H9 (cell line): ENCODE data around the gene PLSCR4. TPM values are rescaled to one million over a fixed set of nuclear protein-coding genes. Genes with fewer than 3 reads are reported as not detected.

ENCODE experiments used
- DNase-seq: peaks from one replicate; pipeline ENCODE4 v3.0.0-alpha.2; 2017
- H2AFZ ChIP-seq: one replicate; pipeline ENCODE4 v1.6.1; 2013; ENCODE audit warnings: mild to moderate bottlenecking, low read length, control low read depth, moderate library complexity
- H2AK5ac ChIP-seq: 2 replicates; pipeline ENCODE4 v1.6.1; 2013; ENCODE audit warnings: low read length, control low read depth, mixed read lengths; ENCODE audit not compliant: insufficient read length
- H2BK120ac ChIP-seq: one replicate; pipeline ENCODE4 v1.6.1; 2013; ENCODE audit warnings: low read depth, mild to moderate bottlenecking, low read length, control low read depth, inconsistent platforms; ENCODE audit not compliant: poor library complexity, severe bottlenecking
- H2BK12ac ChIP-seq: 2 replicates; pipeline ENCODE4 v1.6.1; 2013; ENCODE audit warnings: low read length, control low read depth, mixed read lengths, low read depth; ENCODE audit not compliant: insufficient read length
- H2BK15ac ChIP-seq: 2 replicates; pipeline ENCODE4 v1.6.1; 2013; ENCODE audit warnings: low read depth, low read length, control low read depth
- H2BK20ac ChIP-seq: one replicate; pipeline ENCODE4 v1.6.1; 2013; ENCODE audit warnings: low read depth, mild to moderate bottlenecking, low read length, control low read depth, inconsistent platforms; ENCODE audit not compliant: poor library complexity, severe bottlenecking
- H2BK5ac ChIP-seq: 2 replicates; pipeline ENCODE4 v1.6.1; 2013; ENCODE audit warnings: low read length, control low read depth, mixed read lengths; ENCODE audit not compliant: insufficient read length
- H3K14ac ChIP-seq: 2 replicates; pipeline ENCODE4 v1.6.1; 2013; ENCODE audit warnings: low read length, control low read depth; ENCODE audit not compliant: insufficient read depth
- H3K18ac ChIP-seq: 2 replicates; pipeline ENCODE4 v1.6.1; 2013; ENCODE audit warnings: low read depth, mild to moderate bottlenecking, mixed read lengths, low read length, control low read depth; ENCODE audit not compliant: insufficient read length
- H3K23ac ChIP-seq: 2 replicates; pipeline ENCODE4 v1.6.1; 2013; ENCODE audit warnings: low read length, control low read depth, mixed read lengths, low read depth; ENCODE audit not compliant: insufficient read length
- H3K23me2 ChIP-seq: 2 replicates; pipeline ENCODE4 v1.6.1; 2013; ENCODE audit warnings: low read depth, mild to moderate bottlenecking, mixed read lengths, low read length, control low read depth; ENCODE audit not compliant: insufficient read length, poor library complexity, severe bottlenecking
- H3K27ac ChIP-seq: 2 replicates; pipeline ENCODE4 v1.5.1; 2013; ENCODE audit warnings: low read length, control low read depth, mixed read lengths, low read depth; ENCODE audit not compliant: insufficient read length
- H3K27me3 ChIP-seq: 2 replicates; pipeline ENCODE4 v1.6.1; 2013; ENCODE audit warnings: low read length, control low read depth, inconsistent platforms; ENCODE audit not compliant: insufficient read depth
- H3K4ac ChIP-seq: 2 replicates; pipeline ENCODE4 v1.6.1; 2013; ENCODE audit warnings: low read depth, mild to moderate bottlenecking, control low read depth, inconsistent platforms, low read length, moderate library complexity
- H3K4me1 ChIP-seq: 2 replicates; pipeline ENCODE4 v1.6.1; 2013; ENCODE audit warnings: low read length, control low read depth, inconsistent platforms; ENCODE audit not compliant: insufficient read depth
- H3K4me2 ChIP-seq: 2 replicates; pipeline ENCODE4 v1.6.1; 2013; ENCODE audit warnings: low read length, control low read depth, mixed read lengths; ENCODE audit not compliant: insufficient read length, insufficient read depth
- H3K56ac ChIP-seq: 2 replicates; pipeline ENCODE4 v1.6.1; 2013; ENCODE audit warnings: low read depth, mild to moderate bottlenecking, mixed read lengths, low read length, control low read depth; ENCODE audit not compliant: insufficient read length
- H3K79me1 ChIP-seq: 2 replicates; pipeline ENCODE4 v1.6.1; 2013; ENCODE audit warnings: low read depth, mild to moderate bottlenecking, moderate library complexity, low read length, control low read depth, inconsistent platforms; ENCODE audit not compliant: insufficient read depth, poor library complexity, severe bottlenecking
- H3K79me2 ChIP-seq: 2 replicates; pipeline ENCODE4 v1.6.1; 2013; ENCODE audit warnings: low read length, control low read depth, inconsistent platforms; ENCODE audit not compliant: insufficient read depth
- H3K9ac ChIP-seq: 2 replicates; pipeline ENCODE4 v1.6.1; 2013; ENCODE audit warnings: low read length, control low read depth, mixed read lengths; ENCODE audit not compliant: insufficient read length; ENCODE audit errors: extremely low read depth
- H3K9me3 ChIP-seq: one replicate; pipeline ENCODE4 v1.6.1; 2013; ENCODE audit warnings: low read depth, low read length, inconsistent platforms; ENCODE audit not compliant: control insufficient read depth
- H3T11ph ChIP-seq: one replicate; pipeline ENCODE4 v1.6.1; 2013; ENCODE audit warnings: mild to moderate bottlenecking, low read length, control low read depth, inconsistent platforms
- H4K20me1 ChIP-seq: one replicate; pipeline ENCODE4 v1.6.1; 2013; ENCODE audit not compliant: control insufficient read depth, insufficient read length, insufficient read depth
- H4K5ac ChIP-seq: 2 replicates; pipeline ENCODE4 v1.6.1; 2013; ENCODE audit warnings: low read depth, mild to moderate bottlenecking, mixed read lengths, low read length, control low read depth; ENCODE audit not compliant: insufficient read length
- H4K8ac ChIP-seq: replicated peaks from 2 replicates; pipeline ENCODE4 v1.6.1; 2013; ENCODE audit warnings: low read length, control low read depth, mixed read lengths, low read depth; ENCODE audit not compliant: insufficient read length
- H4K91ac ChIP-seq: 2 replicates; pipeline ENCODE4 v1.6.1; 2013; ENCODE audit warnings: low read depth, mild to moderate bottlenecking, moderate library complexity, mixed read lengths, low read length, control low read depth; ENCODE audit not compliant: insufficient read length
- H3K27ac Mint-ChIP-seq, 3 experiments: 2 replicates in 2 of 3; 3 replicates in 1 of 3; pipeline ENCODE4 v1.8.0; 2020 to 2021; ENCODE audit warnings: mixed read lengths in 3 of 3, mild to moderate bottlenecking in 1 of 3, moderate library complexity in 1 of 3
- H3K27me3 Mint-ChIP-seq: 2 replicates; pipeline ENCODE4 v1.8.0; 2021; ENCODE audit warnings: low read depth, mild to moderate bottlenecking, moderate library complexity, mixed read lengths
- H3K36me3 Mint-ChIP-seq, 3 experiments: 2 replicates in 2 of 3; 3 replicates in 1 of 3; pipeline ENCODE4 v1.8.0; 2020 to 2021; ENCODE audit warnings: low read depth in 3 of 3, mixed read lengths in 3 of 3; ENCODE audit not compliant: insufficient read depth in 1 of 3
- H3K4me1 Mint-ChIP-seq, 2 experiments: 2 replicates each; pipeline ENCODE4 v1.8.0; 2020; ENCODE audit warnings: mixed read lengths in 2 of 2
- H3K4me3 Mint-ChIP-seq, 2 experiments: 2 replicates in 1 of 2; 3 replicates in 1 of 2; pipeline ENCODE4 v1.8.0; 2020 to 2021; ENCODE audit warnings: mild to moderate bottlenecking in 2 of 2, mixed read lengths in 2 of 2, moderate library complexity in 1 of 2
- H3K9me3 Mint-ChIP-seq, 2 experiments: 2 replicates in 1 of 2; 3 replicates in 1 of 2; pipeline ENCODE4 v1.8.0; 2020; ENCODE audit warnings: mild to moderate bottlenecking in 2 of 2, mixed read lengths in 2 of 2, moderate library complexity in 1 of 2
- CTCF ChIP-seq: fragments of 200-600 bp; sonication (generic); conservative IDR thresholded peaks from 3 replicates; pipeline ENCODE4 v1.8.0; 2021; ENCODE audit warnings: antibody characterized with exemption, mild to moderate bottlenecking
- WGBS: extraction: QIAGEN DNeasy Blood & Tissue Kit; methylation state at CpG from one replicate; pipeline ENCODE4 v1.1.7; 2013; ENCODE audit warnings: missing lambda C conversion rate, low lambda C conversion rate, mixed read lengths; ENCODE audit not compliant: insufficient read length; ENCODE audit errors: extremely low coverage; 5-methylcytosine and 5-hydroxymethylcytosine counted together
- total RNA-seq: library from RNA; stranded (reverse); gene quantifications from 2 replicates; pipeline ENCODE4 v1.2.1, GENCODE V29; 2021

PLSCR4 gene
- total RNA-seq, 1 experiment from 2014 or later: 1.2 TPM

- H3K4me3 Mint-ChIP-seq: no peak overlapping the region
- Histone ChIP-seq H3K4ac (no peak overlapping the region), H4K8ac (no peak overlapping the region), H3K79me1 (no peaks in the 10 kb centered on the region), H2BK12ac (no peak overlapping the region), H2BK20ac (no peak overlapping the region), H2BK15ac (no peak overlapping the region), H3K18ac (no peak overlapping the region), H3K9ac (no peak overlapping the region), H4K5ac (no peak overlapping the region), H3K23me2 (no peaks in the 10 kb centered on the region), H2BK120ac (no peak overlapping the region), H3K27me3 (no peaks in the 10 kb centered on the region), H3K14ac (no peak overlapping the region), H3K56ac (no peak overlapping the region), H3K9me3 (no peaks in the 10 kb centered on the region), H3K4me1 (peaks cover 2% of the 10 kb centered on the region; the same call in 1 of the 2 replicates), H3K23ac (no peak overlapping the region), H3K4me2 (no peak overlapping the region), H2BK5ac (no peak overlapping the region), H3K79me2 (no peaks in the 10 kb centered on the region), H4K91ac (no peak overlapping the region), H3K27ac (no peak overlapping the region), H2AFZ (no peak overlapping the region), H2AK5ac (no peak overlapping the region), H4K20me1 (no peaks in the 10 kb centered on the region), H3T11ph (no peak overlapping the region)
- H3K36me3 Mint-ChIP-seq: no peaks in the 10 kb centered on the region; a peak in 1 of 7 replicates
- H3K27ac Mint-ChIP-seq: no peak overlapping the region
- no CpG with 5 or more reads among the region's 6 CpGs for WGBS
- no peaks in the 10 kb centered on the region for H3K9me3 Mint-ChIP-seq
- peaks cover 3 to 5% of the 10 kb centered on the region in 2 experiments; a peak in 2 of 4 replicates for H3K4me1 Mint-ChIP-seq
- no peak for DNase-seq
- no peak for TF ChIP-seq CTCF
- H3K27me3 Mint-ChIP-seq: no peaks in the 10 kb centered on the region
Measured at GRCh38 chr3:146273721-146274407, 23.0 kb upstream of the PLSCR4 start.
